GM13977 (cell line): Measurements from ENCODE around the gene HMOX2.

Experiments
- DNase-seq: peaks from one replicate; pipeline ENCODE4 v3.0.0; 2012; ENCODE audit warnings: low spot score
- in situ Hi-C: fragments of 300-500 bp; cut with MboI; formaldehyde crosslinking; loops from one replicate; pipeline ENCODE4 v1.12.0; 2022; ENCODE audit warnings: low sequenced_read_pairs, low pct_unique_long_range_greater_than_20kb, mixed read lengths, inconsistent platforms; ENCODE audit not compliant: unreplicated experiment
- TF ChIP-seq, protein P1 (sequence below): IDR thresholded peaks from 2 replicates; pipeline ENCODE4 v1.5.1; 2012; ENCODE audit warnings: mild to moderate bottlenecking, control low read depth; ENCODE audit not compliant: insufficient read depth; ENCODE audit errors: extremely low read depth, missing control alignments

Gene HMOX2

DNA sequence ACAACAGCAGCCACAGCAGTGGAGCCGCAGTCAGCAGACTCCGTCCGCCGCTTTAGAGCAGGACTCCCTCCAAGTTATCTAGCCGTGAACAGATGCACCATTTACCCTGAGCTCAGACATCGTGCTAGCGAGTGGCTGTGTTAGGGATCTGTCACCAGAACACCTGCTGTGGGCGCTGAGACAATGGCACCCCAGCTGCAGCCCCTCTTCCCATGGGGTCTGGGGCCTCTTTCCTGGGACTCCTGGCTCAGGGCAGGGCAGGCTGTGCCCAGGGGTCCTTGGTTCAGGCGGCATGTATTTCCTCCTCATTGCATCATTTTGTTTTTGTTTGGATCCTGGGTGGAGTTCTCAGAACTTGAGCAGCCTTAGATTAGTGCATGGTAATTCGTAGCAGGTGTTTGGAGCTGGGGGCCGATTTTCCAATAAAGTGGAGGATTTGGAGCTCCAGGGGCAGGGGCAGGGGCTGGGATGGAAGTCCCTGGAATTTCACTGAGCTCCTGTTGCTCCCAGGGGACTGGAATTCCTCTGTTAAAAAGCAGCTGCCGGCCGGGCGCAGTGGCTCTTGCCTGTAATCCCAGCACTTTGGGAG lies 25.2 kb upstream of the HMOX2 start:
- TF ChIP-seq, protein P1, sequence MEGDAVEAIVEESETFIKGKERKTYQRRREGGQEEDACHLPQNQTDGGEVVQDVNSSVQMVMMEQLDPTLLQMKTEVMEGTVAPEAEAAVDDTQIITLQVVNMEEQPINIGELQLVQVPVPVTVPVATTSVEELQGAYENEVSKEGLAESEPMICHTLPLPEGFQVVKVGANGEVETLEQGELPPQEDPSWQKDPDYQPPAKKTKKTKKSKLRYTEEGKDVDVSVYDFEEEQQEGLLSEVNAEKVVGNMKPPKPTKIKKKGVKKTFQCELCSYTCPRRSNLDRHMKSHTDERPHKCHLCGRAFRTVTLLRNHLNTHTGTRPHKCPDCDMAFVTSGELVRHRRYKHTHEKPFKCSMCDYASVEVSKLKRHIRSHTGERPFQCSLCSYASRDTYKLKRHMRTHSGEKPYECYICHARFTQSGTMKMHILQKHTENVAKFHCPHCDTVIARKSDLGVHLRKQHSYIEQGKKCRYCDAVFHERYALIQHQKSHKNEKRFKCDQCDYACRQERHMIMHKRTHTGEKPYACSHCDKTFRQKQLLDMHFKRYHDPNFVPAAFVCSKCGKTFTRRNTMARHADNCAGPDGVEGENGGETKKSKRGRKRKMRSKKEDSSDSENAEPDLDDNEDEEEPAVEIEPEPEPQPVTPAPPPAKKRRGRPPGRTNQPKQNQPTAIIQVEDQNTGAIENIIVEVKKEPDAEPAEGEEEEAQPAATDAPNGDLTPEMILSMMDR: no peak
- in situ Hi-C loops: no loop called here
- DNase-seq: no peak

DNA sequence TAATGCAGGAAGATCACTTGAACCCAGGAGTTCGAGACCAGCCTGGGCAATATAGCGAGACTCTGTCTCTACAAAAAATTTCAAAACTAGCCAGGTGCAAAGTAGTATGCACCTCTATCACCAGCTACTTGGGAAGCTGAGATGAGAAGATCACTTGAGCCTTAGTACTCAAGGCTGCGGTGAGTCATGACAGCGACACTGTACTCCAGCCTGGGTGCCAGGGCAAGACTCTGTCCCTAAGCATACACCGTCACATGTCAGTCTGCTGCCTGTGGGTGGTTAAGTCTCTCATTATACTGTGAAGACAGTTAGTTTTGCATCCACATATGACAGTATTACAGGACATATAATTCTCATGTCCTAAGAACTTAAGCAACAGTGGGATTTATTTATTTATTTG lies 23.5 kb upstream of the HMOX2 start:
- TF ChIP-seq, protein P1: no peak
- no peak for DNase-seq
- in situ Hi-C loops: no loop called here

GRCh38 chr16:4454623-4455022 lies 21.6 kb upstream of the HMOX2 start:
- in situ Hi-C loops: no loop called here
- TF ChIP-seq, protein P1: no peak
- DNase-seq: no peak

DNA sequence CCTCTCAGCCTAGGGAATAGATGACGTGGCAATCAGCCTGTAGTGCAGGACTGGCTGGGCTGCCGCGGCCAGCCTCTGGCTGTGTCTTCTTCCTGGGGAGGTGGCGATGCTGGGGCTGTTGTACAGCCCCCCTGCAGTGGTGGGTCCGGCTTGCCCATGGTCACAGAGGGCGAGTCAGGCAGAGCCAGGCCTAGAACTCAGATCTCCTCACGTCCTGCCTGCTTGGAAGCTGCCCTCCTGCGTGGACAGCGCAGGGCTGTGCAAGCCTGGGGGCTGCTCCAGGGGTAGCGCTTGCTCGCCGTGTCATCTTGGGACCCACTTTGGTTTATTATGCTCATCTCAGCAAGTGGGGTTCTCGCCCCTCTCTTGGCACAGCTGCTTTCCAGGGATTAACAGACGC lies 21.1 kb upstream of the HMOX2 start:
- DNase-seq: no peak
- in situ Hi-C loops: no loop called here
- TF ChIP-seq, protein P1: no peak

GRCh38 chr16:4455951-4456350 lies 20.2 kb upstream of the HMOX2 start:
- TF ChIP-seq, protein P1: no peak
- in situ Hi-C loops: no loop called here
- DNase-seq: no peak

- DNase-seq: no peak
- TF ChIP-seq, protein P1: no peak
- in situ Hi-C loops: no loop called here
These were observed 15.3 kb upstream of the HMOX2 start for GRCh38 chr16:4460936-4461249.
